Measurements from ENCODE around the gene EPHA7. TPM values are rescaled to one million over a fixed set of nuclear protein-coding genes. Genes with fewer than 3 reads are reported as not detected.

EPHA7 gene
- total RNA-seq, result 0.88 and 0.96 TPM in 2 replicates

DNA sequence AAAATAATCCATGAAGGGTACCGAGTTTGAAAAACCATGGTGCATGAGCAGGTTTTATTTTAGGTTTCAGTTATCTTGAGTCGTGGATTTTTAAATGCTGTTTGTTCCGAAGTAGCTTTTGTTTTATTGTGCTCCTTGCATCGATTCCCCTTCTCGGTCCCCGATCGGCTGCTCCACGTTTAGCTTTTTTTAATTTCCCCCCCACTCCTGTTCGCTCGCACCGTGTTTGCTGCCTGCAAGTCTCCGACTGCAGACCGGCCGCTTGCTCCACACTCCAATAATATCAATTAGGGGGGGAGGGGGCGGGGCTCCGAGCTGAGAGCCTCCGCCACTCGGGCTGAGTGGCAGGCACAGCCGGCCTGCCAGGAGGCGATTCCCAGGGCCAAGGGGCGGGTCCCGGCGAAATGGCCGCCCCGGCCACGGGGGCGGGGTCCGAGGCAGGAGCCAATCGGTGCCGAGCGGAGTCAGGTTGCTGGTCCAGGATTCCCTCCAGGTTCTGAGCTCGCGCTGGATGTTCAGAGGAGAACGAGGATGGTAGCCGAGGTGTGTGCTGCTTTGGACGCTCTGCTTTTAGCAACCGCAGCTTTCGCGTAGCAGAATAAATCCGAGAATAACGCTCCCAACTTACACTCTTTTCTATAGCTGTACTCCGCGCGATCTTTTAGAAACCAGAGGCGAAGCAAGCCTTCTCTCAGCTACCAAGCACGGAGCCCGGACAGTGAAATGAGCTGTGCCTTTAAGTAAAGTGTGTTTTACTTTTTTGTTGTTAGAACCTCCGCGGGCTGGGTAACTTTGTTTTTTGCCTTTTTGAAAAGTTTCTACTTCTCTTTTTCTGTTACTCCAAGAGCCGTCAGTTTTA, at the start of gene EPHA7:
Gene EPHA7, minus strand, starts transcription at position 256 of the 859 bp plus-strand sequence. Its CDS starts 218 bp downstream, at position 38.
- TF ChIP-seq, protein P1, sequence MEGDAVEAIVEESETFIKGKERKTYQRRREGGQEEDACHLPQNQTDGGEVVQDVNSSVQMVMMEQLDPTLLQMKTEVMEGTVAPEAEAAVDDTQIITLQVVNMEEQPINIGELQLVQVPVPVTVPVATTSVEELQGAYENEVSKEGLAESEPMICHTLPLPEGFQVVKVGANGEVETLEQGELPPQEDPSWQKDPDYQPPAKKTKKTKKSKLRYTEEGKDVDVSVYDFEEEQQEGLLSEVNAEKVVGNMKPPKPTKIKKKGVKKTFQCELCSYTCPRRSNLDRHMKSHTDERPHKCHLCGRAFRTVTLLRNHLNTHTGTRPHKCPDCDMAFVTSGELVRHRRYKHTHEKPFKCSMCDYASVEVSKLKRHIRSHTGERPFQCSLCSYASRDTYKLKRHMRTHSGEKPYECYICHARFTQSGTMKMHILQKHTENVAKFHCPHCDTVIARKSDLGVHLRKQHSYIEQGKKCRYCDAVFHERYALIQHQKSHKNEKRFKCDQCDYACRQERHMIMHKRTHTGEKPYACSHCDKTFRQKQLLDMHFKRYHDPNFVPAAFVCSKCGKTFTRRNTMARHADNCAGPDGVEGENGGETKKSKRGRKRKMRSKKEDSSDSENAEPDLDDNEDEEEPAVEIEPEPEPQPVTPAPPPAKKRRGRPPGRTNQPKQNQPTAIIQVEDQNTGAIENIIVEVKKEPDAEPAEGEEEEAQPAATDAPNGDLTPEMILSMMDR (IDR thresholded peaks at IDR 0.05; ENCODE audit: insufficient read depth, low read length, poor library complexity, severe bottlenecking), result no peak
- no peaks in the 10 kb centered on the region for H3K36me3 ChIP-seq (ENCODE audit: control insufficient read depth, insufficient read depth, low read length)

DNA sequence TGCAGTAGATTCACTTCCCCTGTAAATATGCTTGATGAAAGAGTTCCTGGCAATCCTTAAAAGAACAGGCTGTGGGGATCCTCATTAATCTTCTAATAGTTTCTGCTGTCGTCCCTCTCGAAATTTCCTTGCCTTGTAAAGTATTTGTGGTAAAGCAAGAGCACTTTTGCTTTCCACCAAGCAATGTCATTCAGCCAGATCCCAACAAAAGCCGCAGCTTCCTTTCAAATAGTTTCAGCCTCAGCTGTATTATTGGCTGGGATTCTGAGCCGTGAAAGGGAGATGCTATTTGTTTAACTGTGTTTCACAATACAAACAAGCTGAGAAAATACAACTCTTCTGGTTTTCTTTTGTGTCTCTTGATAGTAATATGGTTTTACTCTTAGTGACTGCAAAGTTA, 48.9 kb upstream of the EPHA7 start:
- DNase-seq (ENCODE audit: low read depth), result no peak
- Histone ChIP-seq H3K27me3 (ENCODE audit: control insufficient read depth, insufficient read depth, low read length) (no peaks in the 10 kb centered on the region), H3K4me3 (ENCODE audit: low read depth, low read length) (no peak overlapping the region), H3K36me3 (ENCODE audit: control insufficient read depth, insufficient read depth, low read length) (no peaks in the 10 kb centered on the region)
- TF ChIP-seq, protein P1 (IDR thresholded peaks at IDR 0.05; ENCODE audit: insufficient read depth, low read length, poor library complexity, severe bottlenecking), result no peak

More for the DNA sequence above, at the start of gene EPHA7:
- DNase-seq (ENCODE audit: low read depth), result peak; percentile 87
- H3K4me3 ChIP-seq (ENCODE audit: low read depth, low read length), result peak within 1 kb of the TSS; percentile 77
- H3K27me3 ChIP-seq (ENCODE audit: control insufficient read depth, insufficient read depth, low read length), result peaks cover 2% of the 10 kb centered on the region

DNA sequence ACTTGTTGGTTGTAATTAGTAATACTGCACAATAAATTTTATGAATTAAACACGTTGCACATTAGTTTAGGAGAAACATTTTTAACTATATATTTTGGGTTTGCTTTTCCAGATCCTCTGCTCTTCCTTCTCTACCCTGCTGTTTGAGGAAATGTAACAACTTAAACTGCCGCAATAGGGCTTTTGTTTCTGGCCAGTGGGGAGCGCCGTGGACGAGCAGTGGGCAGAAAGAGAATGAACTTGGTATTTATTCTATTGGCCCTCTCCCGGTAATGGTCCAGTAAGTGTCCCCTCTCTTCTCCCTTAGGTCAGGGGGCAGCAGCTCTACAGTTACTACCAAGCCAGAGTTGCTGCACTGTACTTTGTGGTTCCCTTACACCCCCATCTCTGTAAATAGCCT, 35.2 kb upstream of the EPHA7 start:
- TF ChIP-seq, protein P1 (IDR thresholded peaks at IDR 0.05; ENCODE audit: insufficient read depth, low read length, poor library complexity, severe bottlenecking), result no peak

DNA sequence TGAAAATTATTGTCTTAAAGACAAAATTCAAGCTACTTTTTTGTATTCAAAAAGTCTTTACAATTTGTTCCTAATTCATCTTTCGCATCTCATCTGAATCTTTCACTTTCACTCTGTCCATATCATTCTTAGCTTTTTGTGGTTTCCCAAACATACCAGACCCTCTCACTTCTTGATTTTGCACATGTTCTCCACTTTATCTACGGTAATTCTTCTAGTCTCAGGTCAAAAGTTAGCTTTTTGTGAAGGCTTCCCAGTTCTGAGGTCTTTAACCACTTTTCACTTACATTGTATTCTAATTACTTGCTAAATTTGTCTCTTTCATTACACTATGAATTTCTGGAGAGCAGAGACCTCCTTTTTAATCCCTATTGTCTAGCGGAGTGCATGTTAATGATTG, 34.6 kb upstream of the EPHA7 start:
- H3K4me3 ChIP-seq (ENCODE audit: low read depth, low read length), result no peak overlapping the region
- H3K36me3 ChIP-seq (ENCODE audit: control insufficient read depth, insufficient read depth, low read length), result no peaks in the 10 kb centered on the region
- TF ChIP-seq, protein P1 (IDR thresholded peaks at IDR 0.05; ENCODE audit: insufficient read depth, low read length, poor library complexity, severe bottlenecking), result no peak

More for the DNA sequence above, 35.2 kb upstream of the EPHA7 start:
- H3K27me3 ChIP-seq (ENCODE audit: control insufficient read depth, insufficient read depth, low read length), result no peaks in the 10 kb centered on the region
- H3K36me3 ChIP-seq (ENCODE audit: control insufficient read depth, insufficient read depth, low read length), result no peaks in the 10 kb centered on the region
- H3K4me3 ChIP-seq (ENCODE audit: low read depth, low read length), result no peak overlapping the region
- no peak for DNase-seq (ENCODE audit: low read depth)

DNA sequence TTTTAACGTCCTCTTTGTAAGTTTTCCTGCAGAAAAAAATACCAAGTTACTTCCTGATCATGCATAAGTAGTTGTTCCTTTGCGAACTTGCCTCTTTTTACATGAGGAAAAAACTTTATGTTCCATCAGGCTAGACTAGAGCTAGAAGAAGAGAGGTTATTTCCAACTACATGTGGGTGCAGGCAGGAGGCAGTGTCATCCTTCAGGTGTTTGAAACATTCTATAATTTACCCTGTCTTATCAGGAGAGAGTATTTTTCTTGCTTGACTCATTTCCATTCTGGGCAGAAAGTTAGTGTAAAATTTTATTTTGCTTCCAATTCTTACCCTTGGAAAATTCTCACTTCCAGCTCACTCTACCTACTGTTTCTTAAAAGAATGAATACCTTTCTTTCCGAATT, 28.5 kb upstream of the EPHA7 start:
- H3K27me3 ChIP-seq (ENCODE audit: control insufficient read depth, insufficient read depth, low read length), result no peaks in the 10 kb centered on the region
- no peak overlapping the region for H3K4me3 ChIP-seq (ENCODE audit: low read depth, low read length)
- TF ChIP-seq, protein P1 (IDR thresholded peaks at IDR 0.05; ENCODE audit: insufficient read depth, low read length, poor library complexity, severe bottlenecking), result peak; percentile 51
- no peaks in the 10 kb centered on the region for H3K36me3 ChIP-seq (ENCODE audit: control insufficient read depth, insufficient read depth, low read length)
- DNase-seq (ENCODE audit: low read depth), result no peak

More for the DNA sequence above, 34.6 kb upstream of the EPHA7 start:
- no peak for DNase-seq (ENCODE audit: low read depth)
- H3K27me3 ChIP-seq (ENCODE audit: control insufficient read depth, insufficient read depth, low read length), result no peaks in the 10 kb centered on the region

All from kidney epithelial cell (primary cell).